ENCODE data around the gene NRXN3.

DNA sequence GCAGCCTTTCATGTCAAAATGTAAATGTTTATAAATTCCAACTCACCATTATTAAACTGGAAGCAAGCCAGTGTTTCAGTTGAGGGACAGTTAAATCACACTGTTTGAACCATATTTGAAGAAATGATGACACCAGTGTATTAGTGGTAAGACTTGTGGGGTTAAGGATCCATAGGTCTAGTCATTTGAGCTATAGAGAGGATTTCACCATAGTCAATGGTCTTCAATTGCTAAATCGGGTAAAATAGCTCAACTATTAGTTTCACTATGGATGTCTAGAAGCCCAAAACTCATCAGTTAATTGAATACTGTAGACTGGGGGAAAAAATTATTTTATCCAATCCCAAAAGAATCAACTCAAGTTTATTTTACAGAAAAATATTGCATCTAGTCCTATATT is 659.1 kb downstream of the NRXN3 start:
- TF ChIP-seq, protein P1, sequence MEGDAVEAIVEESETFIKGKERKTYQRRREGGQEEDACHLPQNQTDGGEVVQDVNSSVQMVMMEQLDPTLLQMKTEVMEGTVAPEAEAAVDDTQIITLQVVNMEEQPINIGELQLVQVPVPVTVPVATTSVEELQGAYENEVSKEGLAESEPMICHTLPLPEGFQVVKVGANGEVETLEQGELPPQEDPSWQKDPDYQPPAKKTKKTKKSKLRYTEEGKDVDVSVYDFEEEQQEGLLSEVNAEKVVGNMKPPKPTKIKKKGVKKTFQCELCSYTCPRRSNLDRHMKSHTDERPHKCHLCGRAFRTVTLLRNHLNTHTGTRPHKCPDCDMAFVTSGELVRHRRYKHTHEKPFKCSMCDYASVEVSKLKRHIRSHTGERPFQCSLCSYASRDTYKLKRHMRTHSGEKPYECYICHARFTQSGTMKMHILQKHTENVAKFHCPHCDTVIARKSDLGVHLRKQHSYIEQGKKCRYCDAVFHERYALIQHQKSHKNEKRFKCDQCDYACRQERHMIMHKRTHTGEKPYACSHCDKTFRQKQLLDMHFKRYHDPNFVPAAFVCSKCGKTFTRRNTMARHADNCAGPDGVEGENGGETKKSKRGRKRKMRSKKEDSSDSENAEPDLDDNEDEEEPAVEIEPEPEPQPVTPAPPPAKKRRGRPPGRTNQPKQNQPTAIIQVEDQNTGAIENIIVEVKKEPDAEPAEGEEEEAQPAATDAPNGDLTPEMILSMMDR (IDR thresholded peaks at IDR 0.05 in 2 of 3, conservative IDR thresholded peaks at IDR 0.05 in 1 of 3; ENCODE audit: borderline replicate concordance in 1 of 3, insufficient read depth in 1 of 3, low read depth in 2 of 3, low read length in 2 of 3), result no peak
- TF ChIP-seq, protein P2, sequence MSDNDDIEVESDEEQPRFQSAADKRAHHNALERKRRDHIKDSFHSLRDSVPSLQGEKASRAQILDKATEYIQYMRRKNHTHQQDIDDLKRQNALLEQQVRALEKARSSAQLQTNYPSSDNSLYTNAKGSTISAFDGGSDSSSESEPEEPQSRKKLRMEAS (IDR thresholded peaks at IDR 0.05), result no peak

All from HCT116 (cell line).